ENCODE data around the gene ATG14.

The ATG14 gene

DNA sequence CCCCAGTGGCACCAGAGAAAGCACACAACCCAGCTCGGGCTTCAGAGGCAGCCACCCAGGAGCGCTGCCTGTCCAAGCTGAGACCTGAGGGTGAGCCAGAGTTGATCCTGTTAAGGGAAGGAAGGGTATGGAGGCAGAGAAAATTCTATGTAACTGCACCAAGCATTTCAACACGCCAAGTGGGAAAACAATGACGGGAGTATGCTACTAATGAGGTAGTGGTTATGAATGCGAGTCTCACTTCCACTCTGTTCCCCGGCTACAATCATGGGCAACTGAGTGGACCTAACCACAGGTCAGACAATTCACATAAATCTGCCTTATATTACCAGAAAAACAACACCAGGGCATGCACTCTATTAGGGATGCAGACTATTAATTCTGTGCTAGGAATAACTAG lies 9.9 kb downstream of the ATG14 start:
- no peak overlapping the region for H3K27ac ChIP-seq
- no peak for TF ChIP-seq ZFX (IDR thresholded peaks at IDR 0.05)
- TF ChIP-seq, protein P1, sequence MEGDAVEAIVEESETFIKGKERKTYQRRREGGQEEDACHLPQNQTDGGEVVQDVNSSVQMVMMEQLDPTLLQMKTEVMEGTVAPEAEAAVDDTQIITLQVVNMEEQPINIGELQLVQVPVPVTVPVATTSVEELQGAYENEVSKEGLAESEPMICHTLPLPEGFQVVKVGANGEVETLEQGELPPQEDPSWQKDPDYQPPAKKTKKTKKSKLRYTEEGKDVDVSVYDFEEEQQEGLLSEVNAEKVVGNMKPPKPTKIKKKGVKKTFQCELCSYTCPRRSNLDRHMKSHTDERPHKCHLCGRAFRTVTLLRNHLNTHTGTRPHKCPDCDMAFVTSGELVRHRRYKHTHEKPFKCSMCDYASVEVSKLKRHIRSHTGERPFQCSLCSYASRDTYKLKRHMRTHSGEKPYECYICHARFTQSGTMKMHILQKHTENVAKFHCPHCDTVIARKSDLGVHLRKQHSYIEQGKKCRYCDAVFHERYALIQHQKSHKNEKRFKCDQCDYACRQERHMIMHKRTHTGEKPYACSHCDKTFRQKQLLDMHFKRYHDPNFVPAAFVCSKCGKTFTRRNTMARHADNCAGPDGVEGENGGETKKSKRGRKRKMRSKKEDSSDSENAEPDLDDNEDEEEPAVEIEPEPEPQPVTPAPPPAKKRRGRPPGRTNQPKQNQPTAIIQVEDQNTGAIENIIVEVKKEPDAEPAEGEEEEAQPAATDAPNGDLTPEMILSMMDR (conservative IDR thresholded peaks at IDR 0.05): no peak

DNA sequence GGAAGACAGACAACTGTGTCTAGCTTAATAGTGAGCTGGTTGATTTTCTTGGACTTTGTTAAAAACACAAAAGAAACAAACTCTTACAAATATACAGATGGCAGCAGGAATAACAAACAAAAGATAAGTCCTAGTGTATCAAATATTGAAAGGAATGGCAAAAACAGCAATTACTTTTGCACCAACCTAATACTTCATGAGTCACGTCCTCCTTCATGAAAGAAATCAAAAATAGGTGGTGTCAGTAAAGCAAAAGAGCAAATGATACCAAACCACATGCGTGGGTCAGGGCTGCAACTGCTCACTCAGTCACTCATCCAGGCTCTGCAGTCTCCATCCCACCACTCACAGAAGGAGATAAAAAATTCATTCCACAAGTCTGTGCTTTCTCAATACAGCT lies 11.8 kb downstream of the ATG14 start:
- no peak overlapping the region for H3K27ac ChIP-seq
- TF ChIP-seq ZFX (IDR thresholded peaks at IDR 0.05): no peak
- TF ChIP-seq, protein P1 (conservative IDR thresholded peaks at IDR 0.05): no peak

DNA sequence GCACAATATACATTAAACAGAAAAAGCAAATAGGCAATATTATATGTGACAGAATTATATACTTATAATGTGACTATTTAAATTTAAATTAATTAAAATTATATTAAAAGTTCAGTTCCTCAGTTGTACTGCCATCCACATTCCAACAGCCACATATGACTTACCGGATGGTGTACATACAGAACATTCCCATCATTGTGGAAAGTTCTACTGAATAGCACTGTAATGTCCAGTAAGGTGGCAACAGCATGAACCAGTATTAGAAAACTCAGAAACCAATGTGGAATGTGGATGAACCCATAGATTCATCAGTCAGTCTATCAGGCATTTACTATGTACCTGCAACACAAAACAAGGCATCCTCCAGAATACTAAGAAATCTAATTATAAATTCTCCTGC lies 12.4 kb downstream of the ATG14 start:
- no peak overlapping the region for H3K27ac ChIP-seq

DNA sequence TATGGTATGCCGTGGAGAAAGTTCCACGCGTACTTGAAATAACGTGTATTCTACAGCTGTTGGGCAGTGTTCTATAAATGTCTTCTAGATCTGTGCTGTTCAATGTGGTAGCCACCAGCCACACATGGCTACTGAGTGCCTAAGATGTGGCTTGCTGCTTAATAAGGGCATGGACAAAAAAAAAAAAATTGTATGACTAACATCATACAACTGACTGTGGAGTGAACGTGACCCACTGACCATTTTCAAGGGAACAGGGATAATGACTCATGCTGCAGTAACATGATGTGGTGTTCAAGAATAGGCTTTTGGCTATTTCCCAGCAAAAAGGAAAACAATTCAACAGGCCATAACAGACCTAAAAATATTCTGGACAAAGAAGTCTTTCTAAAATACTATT lies 13.0 kb downstream of the ATG14 start:
- TF ChIP-seq, protein P1 (conservative IDR thresholded peaks at IDR 0.05): no peak
- TF ChIP-seq ZFX (IDR thresholded peaks at IDR 0.05): no peak
- H3K27ac ChIP-seq: no peak overlapping the region

More for the DNA sequence above, 12.4 kb downstream of the ATG14 start:
- TF ChIP-seq, protein P1 (conservative IDR thresholded peaks at IDR 0.05): no peak
- TF ChIP-seq ZFX (IDR thresholded peaks at IDR 0.05): no peak

DNA sequence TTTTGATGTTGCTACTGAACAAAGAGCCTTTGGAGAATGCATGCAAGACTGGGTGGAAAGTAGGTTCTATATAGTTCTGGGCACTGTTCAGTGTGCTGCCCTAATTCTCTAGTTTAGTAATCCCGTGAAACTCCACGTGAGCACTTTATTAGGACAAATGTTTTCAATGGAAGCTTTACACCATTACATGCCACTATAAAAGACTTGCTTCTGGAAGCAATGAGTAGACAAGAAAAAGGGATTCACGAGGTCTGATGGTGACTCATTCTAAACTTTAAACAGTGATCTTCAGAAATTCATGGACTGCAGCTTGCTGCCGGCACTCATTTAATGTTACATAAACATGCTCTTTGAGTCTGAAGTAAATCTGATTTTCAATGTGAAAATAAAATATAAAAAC lies 22.3 kb downstream of the ATG14 start:
- TF ChIP-seq, protein P1 (conservative IDR thresholded peaks at IDR 0.05): no peak
- TF ChIP-seq ZFX (IDR thresholded peaks at IDR 0.05): no peak
- H3K27ac ChIP-seq: no peak overlapping the region

DNA sequence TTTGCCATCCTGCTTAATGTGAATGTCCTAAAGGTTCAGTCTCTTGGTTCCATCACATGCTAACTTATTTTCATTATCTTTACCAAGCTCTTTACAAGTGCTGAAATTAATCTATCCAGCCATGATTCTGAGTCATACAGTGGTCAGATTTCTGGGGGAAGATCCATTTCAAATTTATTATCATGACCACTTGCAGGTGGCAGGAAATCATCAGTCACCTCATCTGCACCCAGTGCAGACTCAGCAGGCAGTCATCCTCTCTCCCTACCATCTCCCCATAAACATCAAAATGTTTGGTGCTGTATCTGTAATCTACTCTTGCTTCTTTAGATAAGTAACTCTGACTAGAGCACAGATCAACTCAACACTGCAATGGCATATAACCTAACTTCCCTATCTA lies 23.5 kb downstream of the ATG14 start:
- no peak for TF ChIP-seq ZFX (IDR thresholded peaks at IDR 0.05)
- TF ChIP-seq, protein P1 (conservative IDR thresholded peaks at IDR 0.05): no peak
- H3K27ac ChIP-seq: no peak overlapping the region

DNA sequence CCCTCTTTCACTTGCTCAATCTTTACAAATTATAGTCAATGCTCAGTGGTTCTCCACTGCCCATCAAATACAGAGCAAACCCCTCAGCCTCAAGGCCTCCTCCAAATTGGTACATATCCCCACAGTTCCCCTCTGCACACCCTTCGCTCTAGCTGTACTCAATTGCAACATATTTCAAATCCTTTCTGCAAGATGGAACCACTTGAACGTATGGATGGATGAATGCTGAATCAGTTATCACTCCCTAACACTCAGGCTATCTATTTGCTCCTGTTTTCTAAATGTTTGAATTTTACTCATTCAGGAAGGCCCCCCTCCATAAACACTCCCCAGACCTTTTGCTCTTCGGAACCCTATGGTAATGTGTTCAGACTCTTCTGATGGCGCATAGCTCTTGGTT lies 24.5 kb downstream of the ATG14 start:
- TF ChIP-seq, protein P1 (conservative IDR thresholded peaks at IDR 0.05): no peak
- no peak for TF ChIP-seq ZFX (IDR thresholded peaks at IDR 0.05)
- no peak overlapping the region for H3K27ac ChIP-seq
